NCI-H187 (cell line): Measurements from ENCODE around the gene TXNDC15.

ENCODE experiments used
- DNase-seq, 2 experiments: peaks; one replicate each; lab custom pipeline; 2025; lab: John Stamatoyannopoulos, UW

The TXNDC15 gene

GRCh38 chr5:134920848-134921575, 46.8 kb downstream of the TXNDC15 start:
- peak; percentile 47 to 52 for DNase-seq

GRCh38 chr5:134932508-134932907, 58.3 kb downstream of the TXNDC15 start:
- no peak for DNase-seq

GRCh38 chr5:134934202-134934601, 60.0 kb downstream of the TXNDC15 start:
- no peak for DNase-seq

GRCh38 chr5:134935711-134936602, 61.8 kb downstream of the TXNDC15 start:
- DNase-seq: no peak

- DNase-seq: no peak
Observed at GRCh38 chr5:134937526-134937925, 63.4 kb downstream of the TXNDC15 start.

- no peak for DNase-seq
Observed at GRCh38 chr5:134938030-134938429, 63.9 kb downstream of the TXNDC15 start.

- DNase-seq: no peak
Observed at GRCh38 chr5:134939500-134939899, 65.3 kb downstream of the TXNDC15 start.

- no peak for DNase-seq
Observed at GRCh38 chr5:134943547-134943946, 69.4 kb downstream of the TXNDC15 start.

GRCh38 chr5:134944630-134945029, 70.5 kb downstream of the TXNDC15 start:
- no peak for DNase-seq

- no peak for DNase-seq
Observed at GRCh38 chr5:134945041-134945440, 70.9 kb downstream of the TXNDC15 start.

GRCh38 chr5:134948911-134949310, 74.7 kb downstream of the TXNDC15 start:
- DNase-seq: no peak

GRCh38 chr5:134949316-134949715, 75.1 kb downstream of the TXNDC15 start:
- no peak for DNase-seq
